ENCODE measurements around the gene ZW10.
A peak's percentile ranks its signal among the peaks of the same experiment; 100 is the strongest.
"Not testable (repeated sequence)": the region's sequence is repeated elsewhere in the genome, so short reads cannot be mapped to it uniquely, and the experiment has no call there.

The ZW10 gene

GRCh38 chr11:113760241-113760640, 13.3 kb downstream of the ZW10 start:
- DNase-seq, result no peak

GRCh38 chr11:113752932-113753331, 20.6 kb downstream of the ZW10 start:
- DNase-seq, result no peak

DNA sequence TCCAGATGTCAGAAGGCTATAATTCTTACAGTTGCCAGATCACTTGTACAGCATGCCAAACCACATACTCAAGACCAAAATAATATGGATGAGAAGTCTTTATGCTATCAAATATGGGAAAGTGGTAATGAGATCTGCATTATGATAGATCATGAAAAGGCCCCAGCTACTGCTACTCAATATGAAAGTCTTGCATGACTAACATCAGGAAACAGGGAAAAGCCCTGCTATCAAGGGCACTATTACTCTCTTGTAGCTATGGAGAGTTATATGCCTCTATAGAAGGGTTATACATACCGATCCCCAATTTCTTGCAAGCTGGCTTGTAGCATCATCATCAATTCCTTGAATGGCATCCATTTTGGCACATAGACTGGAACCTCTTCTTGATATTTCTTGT, 37.2 kb downstream of the ZW10 start:
- no peak for DNase-seq

GRCh38 chr11:113732092-113732491, 41.4 kb downstream of the ZW10 start:
- DNase-seq, result no peak

GRCh38 chr11:113730887-113731726, 42.4 kb downstream of the ZW10 start:
- DNase-seq, result peak; percentile 36

GRCh38 chr11:113729456-113729855, 44.0 kb downstream of the ZW10 start:
- DNase-seq, result no peak

DNA sequence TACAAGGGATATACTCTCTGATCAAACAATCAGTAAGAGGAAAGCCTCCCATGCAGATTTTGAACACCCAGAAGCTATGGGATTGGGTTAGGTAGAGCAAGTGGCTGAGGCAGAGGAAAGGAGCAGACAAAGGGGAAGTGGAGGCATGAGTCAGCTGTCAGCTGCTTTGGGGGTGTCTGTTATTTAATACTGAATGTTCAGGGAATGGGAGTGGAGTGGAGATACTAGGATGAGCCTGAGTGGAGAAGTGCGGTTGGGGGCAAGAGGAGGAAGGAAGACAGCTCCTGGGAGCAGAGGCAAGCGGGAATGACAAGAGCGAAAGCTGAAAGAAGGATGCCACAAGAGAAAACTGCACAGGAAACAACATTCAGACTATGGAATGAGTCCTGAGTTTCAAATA, 44.7 kb downstream of the ZW10 start:
- DNase-seq, result no peak

- DNase-seq, result no peak
Observed at GRCh38 chr11:113725913-113726312, 47.6 kb downstream of the ZW10 start.

GRCh38 chr11:113725407-113725806, 48.1 kb downstream of the ZW10 start:
- DNase-seq, result no peak

- no peak for DNase-seq
Observed at GRCh38 chr11:113724778-113725177, 48.7 kb downstream of the ZW10 start.

DNA sequence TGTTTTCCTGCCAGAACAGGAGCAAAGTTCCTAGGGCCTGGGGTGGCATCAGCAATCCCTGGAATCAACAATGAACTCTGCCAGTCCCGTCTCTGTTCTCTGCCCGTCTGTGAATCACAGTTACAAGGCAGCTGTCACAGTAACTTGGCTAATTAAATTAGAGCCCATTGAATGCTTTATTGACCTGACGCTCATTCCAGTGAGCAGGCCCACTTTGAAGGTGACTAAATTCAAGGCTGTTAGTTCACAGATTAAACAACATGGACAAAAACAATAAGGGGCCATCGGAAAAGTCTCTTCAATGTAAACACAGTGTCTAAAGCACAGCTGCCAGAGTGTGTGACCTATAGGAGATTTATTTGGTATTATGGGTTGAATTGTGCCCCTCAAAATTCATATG, 49.7 kb downstream of the ZW10 start:
- DNase-seq, result no peak

GRCh38 chr11:113722934-113723333, 50.6 kb downstream of the ZW10 start:
- DNase-seq, result no peak

DNA sequence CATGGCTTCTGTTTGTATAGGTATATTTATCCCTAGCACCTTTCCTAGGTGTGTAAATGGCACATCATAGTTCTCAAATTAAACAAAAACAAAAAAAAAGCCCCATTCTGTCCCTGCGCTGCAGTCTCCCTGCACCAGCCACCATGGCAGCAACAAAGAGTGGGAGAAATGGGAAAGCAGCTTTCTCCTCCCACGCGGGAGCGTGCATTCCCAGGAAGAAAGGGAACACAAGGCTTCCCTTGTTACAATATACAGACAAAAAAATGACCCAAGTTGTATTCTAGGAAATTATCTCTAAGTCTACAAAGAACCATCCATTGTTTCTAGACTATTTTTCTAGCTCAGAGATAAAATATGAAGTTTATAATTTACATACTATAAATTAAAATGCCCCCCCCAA, 51.3 kb downstream of the ZW10 start:
- no peak for DNase-seq

DNA sequence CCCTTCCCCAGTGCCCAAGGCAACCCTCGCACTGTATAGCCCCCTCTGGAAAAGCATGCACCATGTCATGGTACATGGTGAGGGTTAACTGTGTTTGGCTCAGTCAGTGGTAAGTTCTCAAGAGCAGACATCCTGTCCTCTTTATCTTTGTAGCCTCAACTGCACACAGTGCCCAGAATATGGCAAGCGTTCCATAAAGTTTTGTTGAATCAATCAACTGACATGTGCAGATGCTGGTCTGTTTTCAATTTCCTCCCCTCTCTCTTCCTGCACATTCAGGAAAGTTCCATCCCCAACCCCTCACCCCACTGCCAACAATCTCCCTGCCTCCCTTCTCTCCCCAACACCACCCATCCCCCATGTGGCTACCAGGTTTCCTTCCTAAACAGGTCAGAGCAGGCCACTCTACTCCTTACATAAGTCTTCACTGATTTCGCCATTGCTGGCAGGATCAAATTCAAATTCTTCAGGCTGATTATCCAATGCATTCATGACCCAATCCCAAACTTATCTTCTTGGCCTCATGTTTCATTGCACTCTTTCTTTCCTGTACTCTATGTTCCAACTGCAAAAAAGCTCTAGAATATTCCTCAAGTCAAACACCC, 51.9 kb downstream of the ZW10 start:
- no peak for DNase-seq

GRCh38 chr11:113720478-113720877, 53.0 kb downstream of the ZW10 start:
- DNase-seq, result not testable (repeated sequence)

GRCh38 chr11:113715882-113716625, 57.4 kb downstream of the ZW10 start:
- no peak for DNase-seq

DNA sequence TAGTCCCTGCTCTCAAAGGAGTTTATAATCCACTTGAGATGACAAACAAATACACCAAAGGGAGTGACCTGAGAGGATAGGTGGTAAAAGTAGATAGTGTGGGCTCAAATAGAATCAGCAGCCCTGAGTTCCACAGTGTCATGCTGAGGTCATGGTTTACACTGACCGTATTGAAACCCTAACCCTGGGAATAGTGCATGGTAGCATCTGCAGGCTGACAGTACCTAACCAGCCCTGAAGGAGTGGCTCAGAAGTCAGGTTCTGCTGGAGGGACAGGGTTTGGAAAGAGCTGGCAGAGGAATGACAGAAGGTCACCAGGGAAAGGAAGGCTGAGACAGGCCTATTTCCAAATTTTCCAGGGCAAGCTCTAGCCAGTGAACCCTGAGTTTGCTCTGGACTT, 58.2 kb downstream of the ZW10 start:
- DNase-seq, result no peak

GRCh38 chr11:113710989-113711388, 62.5 kb downstream of the ZW10 start:
- no peak for DNase-seq

- no peak for DNase-seq
Observed at GRCh38 chr11:113705871-113706655, 67.4 kb downstream of the ZW10 start, which contains the start of gene TMPRSS5. TSS of gene TMPRSS5 (minus strand) at chr11:113706308. CDS start at chr11:113706224, 84 bp downstream.

- not testable (repeated sequence) for DNase-seq
Observed at GRCh38 chr11:113703551-113703950, 69.9 kb downstream of the ZW10 start.

- DNase-seq, result no peak
Observed at GRCh38 chr11:113701491-113701890, 72.0 kb downstream of the ZW10 start.

GRCh38 chr11:113698515-113698914, 75.0 kb downstream of the ZW10 start:
- DNase-seq, result no peak
